Glomerular visceral epithelial cell (primary cell): Measurements from ENCODE around the gene DEDD.

ENCODE experiments used
- DNase-seq: peaks from one replicate; pipeline ENCODE4 v3.0.0-alpha.2; 2016; ENCODE audit errors: extremely low spot score

Gene DEDD

DNA sequence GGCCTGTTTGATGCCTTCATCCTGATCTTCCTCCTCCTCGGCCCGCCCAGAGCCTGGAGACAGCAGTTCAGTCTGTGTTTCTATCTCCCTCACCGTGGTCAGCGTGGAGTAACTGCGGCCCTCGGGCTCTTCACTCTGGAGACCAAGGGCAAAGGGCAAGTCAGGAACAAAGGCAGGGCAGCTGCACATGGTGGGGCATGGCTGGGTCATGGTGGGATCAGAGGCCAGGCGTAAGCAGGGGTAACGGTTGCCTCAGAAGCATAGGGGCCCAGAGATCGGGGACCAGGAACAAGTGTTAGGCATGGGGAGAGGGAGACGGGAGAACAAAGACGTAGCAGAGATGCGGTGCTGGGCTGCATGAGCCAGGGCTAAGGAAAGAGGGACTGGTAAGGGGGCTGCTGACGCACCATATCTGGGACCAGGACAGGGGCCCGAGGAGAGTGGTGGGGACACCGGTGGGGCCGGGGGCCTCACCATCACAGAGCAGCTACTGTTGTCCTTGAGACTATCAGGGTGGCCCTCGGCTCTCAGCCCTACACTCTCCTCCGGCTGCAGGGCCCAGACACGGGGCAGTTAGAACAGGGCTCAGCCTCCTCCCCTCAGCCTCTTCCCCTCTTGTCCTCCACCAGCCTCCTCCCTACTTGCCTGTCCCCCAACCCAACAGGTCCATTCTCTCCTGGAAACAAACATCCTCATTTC, 59.6 kb downstream of the DEDD start:
- DNase-seq: no peak

DNA sequence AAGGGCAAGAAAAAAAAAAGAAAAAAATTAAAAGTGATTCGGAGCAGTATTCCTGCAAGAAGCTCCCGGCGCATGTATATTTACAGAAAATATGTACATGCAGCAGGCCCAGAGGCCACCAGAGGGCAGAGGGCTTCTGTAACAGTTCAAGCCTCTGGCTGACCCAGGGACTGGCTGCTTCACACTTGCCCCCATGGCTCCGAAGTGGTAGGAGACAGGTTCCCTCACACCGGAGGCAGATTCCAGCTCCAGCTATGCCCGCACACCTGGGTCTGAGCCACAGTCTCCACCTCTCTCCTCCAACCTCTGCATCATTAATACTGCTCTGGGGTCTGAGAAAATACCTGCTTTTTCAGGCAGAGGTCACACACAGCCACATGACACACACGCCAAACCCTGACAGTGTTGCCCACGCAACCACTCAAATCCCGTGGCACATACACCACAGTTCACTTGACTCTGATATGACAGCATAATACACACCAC, 60.5 kb downstream of the DEDD start:
- DNase-seq: peak; percentile 61
